OCI-LY1 (cell line): Measurements from ENCODE around the gene GAS2L1.

ENCODE experiments used
- H2AFZ ChIP-seq: fragments of 200-600 bp; sonication (generic), shearing (Covaris generic); 2 replicates; pipeline ENCODE4 v1.6.0; 2014; ENCODE audit warnings: antibody characterized with exemption, mild to moderate bottlenecking, low read length
- H3F3A ChIP-seq: fragments of 200-600 bp; sonication (generic), shearing (Covaris generic); 2 replicates; pipeline ENCODE4 v1.6.0; 2014; ENCODE audit warnings: mild to moderate bottlenecking, antibody characterized with exemption, low read length, moderate library complexity; ENCODE audit not compliant: insufficient read depth
- H3K27ac ChIP-seq: fragments of 200-600 bp; sonication (generic); 2 replicates; pipeline ENCODE4 v1.5.1; 2014; ENCODE audit warnings: low read length, mixed run types, mild to moderate bottlenecking, low read depth; ENCODE audit not compliant: poor library complexity, severe bottlenecking
- H3K27me3 ChIP-seq: fragments of 200-600 bp; sonication (generic); 2 replicates; pipeline ENCODE4 v1.6.0; 2014; ENCODE audit warnings: antibody characterized with exemption, mild to moderate bottlenecking, low read length, moderate library complexity; ENCODE audit not compliant: insufficient read depth
- H3K36me3 ChIP-seq: fragments of 200-600 bp; sonication (generic); 2 replicates; pipeline ENCODE4 v1.6.1; 2014; ENCODE audit warnings: mild to moderate bottlenecking, antibody characterized with exemption, low read length, moderate library complexity, mixed read lengths; ENCODE audit not compliant: insufficient read depth
- H3K4me1 ChIP-seq: fragments of 200-600 bp; sonication (generic); 2 replicates; pipeline ENCODE4 v1.5.1; 2014; ENCODE audit warnings: mild to moderate bottlenecking, low read length, moderate library complexity; ENCODE audit not compliant: insufficient read depth, severe bottlenecking
- H3K4me2 ChIP-seq: fragments of 200-600 bp; sonication (generic), shearing (Covaris generic); 2 replicates; pipeline ENCODE4 v1.6.1; 2014; ENCODE audit warnings: low read length
- H3K4me3 ChIP-seq: fragments of 200-600 bp; sonication (generic); 2 replicates; pipeline ENCODE4 v1.5.1; 2014; ENCODE audit warnings: low read length, low read depth, mild to moderate bottlenecking, mixed read lengths; ENCODE audit not compliant: poor library complexity, severe bottlenecking
- H3K79me2 ChIP-seq: fragments of 200-600 bp; shearing (Covaris generic); 2 replicates; pipeline ENCODE4 v1.6.1; 2016; ENCODE audit warnings: mixed run types, low read length, mixed read lengths; ENCODE audit not compliant: insufficient read depth
- H3K9ac ChIP-seq: fragments of 200-600 bp; sonication (generic), shearing (Covaris generic); 2 replicates; pipeline ENCODE4 v1.6.1; 2014; ENCODE audit warnings: mild to moderate bottlenecking, low read length, mixed read lengths
- H3K9me2 ChIP-seq: fragments of 200-600 bp; sonication (generic), shearing (Covaris generic); 2 replicates; pipeline ENCODE4 v1.6.1; 2014; ENCODE audit warnings: low read depth, mild to moderate bottlenecking, low read length, mixed read lengths
- H3K9me3 ChIP-seq: fragments of 200-600 bp; shearing (Covaris generic); 2 replicates; pipeline ENCODE4 v1.6.1; 2014; ENCODE audit warnings: low read length, mixed read lengths
- H4K20me1 ChIP-seq: fragments of 200-600 bp; sonication (generic), shearing (Covaris generic); 2 replicates; pipeline ENCODE4 v1.6.0; 2016; ENCODE audit warnings: mild to moderate bottlenecking, low read length; ENCODE audit not compliant: insufficient read depth
- CTCF ChIP-seq: fragments of 200-600 bp; sonication (generic), shearing (Covaris generic); IDR thresholded peaks from 2 replicates; pipeline ENCODE4 v1.5.1; 2017; ENCODE audit warnings: mild to moderate bottlenecking, antibody characterized with exemption, low read length, moderate library complexity, mixed read lengths
- EZH2 ChIP-seq: fragments of 200-600 bp; sonication (generic), shearing (Covaris generic); IDR thresholded peaks from 2 replicates; pipeline ENCODE4 v1.8.0; 2017; ENCODE audit warnings: borderline replicate concordance, mixed run types, mild to moderate bottlenecking, antibody characterized with exemption, low read length, moderate library complexity, mixed read lengths

GAS2L1 gene

GRCh38 chr22:29336751-29337490 lies 30.5 kb downstream of the GAS2L1 start:
- no peak overlapping the region for H3K4me3 ChIP-seq
- H3K4me2 ChIP-seq, result no peak overlapping the region
- no peaks in the 10 kb centered on the region for H4K20me1 ChIP-seq
- no peak overlapping the region for H3K9ac ChIP-seq
- no peak overlapping the region for H2AFZ ChIP-seq
- no peak for TF ChIP-seq EZH2
- H3K4me1 ChIP-seq, result no peaks in the 10 kb centered on the region
- H3K79me2 ChIP-seq, result no peaks in the 10 kb centered on the region
- peaks cover 96% of the 10 kb centered on the region for H3K36me3 ChIP-seq
- H3F3A ChIP-seq, result no peaks in the 10 kb centered on the region
- H3K9me2 ChIP-seq, result no peaks in the 10 kb centered on the region
- no peaks in the 10 kb centered on the region for H3K9me3 ChIP-seq
- no peak overlapping the region for H3K27ac ChIP-seq
- no peaks in the 10 kb centered on the region for H3K27me3 ChIP-seq

DNA sequence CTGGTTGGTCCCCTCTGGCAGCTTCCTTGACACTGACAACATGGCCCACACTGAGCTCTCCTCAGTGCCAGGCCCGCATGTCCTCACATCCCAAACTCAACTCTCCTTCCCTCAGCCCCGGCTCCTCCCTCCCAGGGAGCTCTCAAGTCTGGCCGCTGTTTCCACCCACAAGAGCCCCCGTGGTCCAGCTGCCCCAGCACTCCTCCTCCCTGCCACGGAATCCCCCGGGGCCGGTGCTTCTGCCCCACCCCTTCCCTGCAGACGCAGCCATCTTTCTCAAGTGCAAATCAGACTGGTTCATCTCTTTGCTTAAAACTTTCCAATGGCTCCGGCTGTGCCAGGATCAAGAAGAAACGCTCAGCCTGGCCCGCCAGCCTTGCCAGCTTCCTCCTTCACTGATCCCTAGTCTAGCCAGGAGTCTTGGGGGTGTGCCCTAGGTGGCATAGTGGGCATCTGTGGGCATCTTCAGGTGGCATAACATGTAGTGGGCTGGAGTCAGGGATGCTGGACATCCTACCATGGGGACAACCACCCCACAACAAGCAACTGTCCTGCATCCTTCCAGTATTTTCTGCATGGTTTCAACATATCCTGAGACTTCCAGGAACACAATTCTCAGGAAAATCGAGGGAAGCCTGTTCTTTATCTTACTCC lies 31.3 kb downstream of the GAS2L1 start:
- Histone ChIP-seq H4K20me1 (no peaks in the 10 kb centered on the region), H3K27ac (no peak overlapping the region), H3K36me3 (peaks cover 96% of the 10 kb centered on the region), H3F3A (no peaks in the 10 kb centered on the region), H3K4me3 (no peak overlapping the region), H3K4me2 (no peak overlapping the region), H3K4me1 (no peaks in the 10 kb centered on the region), H3K79me2 (no peaks in the 10 kb centered on the region), H3K9me3 (no peaks in the 10 kb centered on the region), H3K27me3 (no peaks in the 10 kb centered on the region), H2AFZ (no peak overlapping the region), H3K9ac (no peak overlapping the region), H3K9me2 (no peaks in the 10 kb centered on the region)
- TF ChIP-seq CTCF, result no peak
- no peak for TF ChIP-seq EZH2

- Histone ChIP-seq H3K27ac (no peak overlapping the region), H3K27me3 (no peaks in the 10 kb centered on the region), H3K79me2 (no peaks in the 10 kb centered on the region), H3K4me1 (no peaks in the 10 kb centered on the region), H3K9me2 (no peaks in the 10 kb centered on the region), H3K9me3 (no peaks in the 10 kb centered on the region), H4K20me1 (no peaks in the 10 kb centered on the region), H3K36me3 (peaks cover 96% of the 10 kb centered on the region), H2AFZ (no peak overlapping the region), H3K9ac (no peak overlapping the region), H3K4me3 (no peak overlapping the region), H3K4me2 (no peak overlapping the region), H3F3A (no peaks in the 10 kb centered on the region)
- TF ChIP-seq CTCF (no peak), EZH2 (no peak)
These were observed 31.9 kb downstream of the GAS2L1 start for GRCh38 chr22:29338398-29338797.
